ENCODE data around the gene ZKSCAN4. TPM values are rescaled to one million over a fixed set of nuclear protein-coding genes. Genes with fewer than 3 reads are reported as not detected.

The ZKSCAN4 gene
- total RNA-seq, 3 donors from 2014 or later (not counting 1 experiment from before 2014, with no cell fraction given): 1.6 to 4.2 (median 2.9) TPM

- no peaks in the 10 kb centered on the region for H3K4me1 ChIP-seq (ENCODE audit: control insufficient read depth, insufficient read depth, low read length)
- no peak overlapping the region for H3K27ac ChIP-seq (ENCODE audit: low read length)
- no peak overlapping the region for H3K4me3 Mint-ChIP-seq
- DNase-seq (no peak), ATAC-seq (no peak)
- H3K36me3 ChIP-seq (ENCODE audit: control insufficient read depth, insufficient read depth, low read length): no peaks in the 10 kb centered on the region
- peaks cover 13% of the 10 kb centered on the region for H3K9me3 ChIP-seq (ENCODE audit: control insufficient read depth, insufficient read depth, low read length)
- intact Hi-C loops (cut with micrococcal nuclease): no loop called here
- H3K36me3 Mint-ChIP-seq: peaks cover 20% of the 10 kb centered on the region
- H3K9me3 Mint-ChIP-seq: peaks cover 7 to 12% of the 10 kb centered on the region in 2 donors
- peaks cover 37 to 84% of the 10 kb centered on the region in 2 donors for H3K27me3 Mint-ChIP-seq (ENCODE audit: low read depth in 2 of 2)
- H3K27me3 ChIP-seq (ENCODE audit: control insufficient read depth, insufficient read depth, low read length): peaks cover 19% of the 10 kb centered on the region
- WGBS (ENCODE audit: insufficient coverage): 89% methylated on average over 1 of the region's 1 CpG
- no peak overlapping the region for H3K27ac Mint-ChIP-seq
- no peaks in the 10 kb centered on the region for H3K4me1 Mint-ChIP-seq
- TF ChIP-seq, protein P1, sequence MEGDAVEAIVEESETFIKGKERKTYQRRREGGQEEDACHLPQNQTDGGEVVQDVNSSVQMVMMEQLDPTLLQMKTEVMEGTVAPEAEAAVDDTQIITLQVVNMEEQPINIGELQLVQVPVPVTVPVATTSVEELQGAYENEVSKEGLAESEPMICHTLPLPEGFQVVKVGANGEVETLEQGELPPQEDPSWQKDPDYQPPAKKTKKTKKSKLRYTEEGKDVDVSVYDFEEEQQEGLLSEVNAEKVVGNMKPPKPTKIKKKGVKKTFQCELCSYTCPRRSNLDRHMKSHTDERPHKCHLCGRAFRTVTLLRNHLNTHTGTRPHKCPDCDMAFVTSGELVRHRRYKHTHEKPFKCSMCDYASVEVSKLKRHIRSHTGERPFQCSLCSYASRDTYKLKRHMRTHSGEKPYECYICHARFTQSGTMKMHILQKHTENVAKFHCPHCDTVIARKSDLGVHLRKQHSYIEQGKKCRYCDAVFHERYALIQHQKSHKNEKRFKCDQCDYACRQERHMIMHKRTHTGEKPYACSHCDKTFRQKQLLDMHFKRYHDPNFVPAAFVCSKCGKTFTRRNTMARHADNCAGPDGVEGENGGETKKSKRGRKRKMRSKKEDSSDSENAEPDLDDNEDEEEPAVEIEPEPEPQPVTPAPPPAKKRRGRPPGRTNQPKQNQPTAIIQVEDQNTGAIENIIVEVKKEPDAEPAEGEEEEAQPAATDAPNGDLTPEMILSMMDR (IDR thresholded peaks at IDR 0.05): no peak
- no peak overlapping the region for H3K4me3 ChIP-seq (ENCODE audit: low read length)
Observed at GRCh38 chr6:28200020-28200419, 52.0 kb downstream of the ZKSCAN4 start.

Other genes starting within 250 kb of the ZKSCAN4 start
- gene ZNF165, start 171.7 kb downstream of the ZKSCAN4 start, total RNA-seq: 1 to 10 TPM in 1 of 3 donors, under 1 TPM in 2; 0.61 to 2.2 (median 0.85) TPM
- gene ZSCAN16, start 127.7 kb downstream of the ZKSCAN4 start, total RNA-seq: 1 to 10 TPM; 7.7 to 9.1 (median 7.8) TPM
- 10 to 100 TPM; 38.0 to 42.5 (median 39.2) TPM for gene ZKSCAN8, start 110.4 kb downstream of the ZKSCAN4 start, total RNA-seq
- gene ZSCAN9, start 27.0 kb downstream of the ZKSCAN4 start, total RNA-seq: 10 to 100 TPM; 17.7 to 20.0 (median 18.7) TPM
- gene NKAPL, start 7.0 kb upstream of the ZKSCAN4 start, total RNA-seq: under 1 TPM in 2 of 3 donors, not detected in 1; 0.31 to 0.36 TPM
- 10 to 100 TPM; 13.7 to 24.4 (median 15.4) TPM for gene ZSCAN26, start 14.9 kb upstream of the ZKSCAN4 start, total RNA-seq
- 1 to 10 TPM; 1.1 to 1.5 (median 1.1) TPM for gene PGBD1, start 29.3 kb upstream of the ZKSCAN4 start, total RNA-seq
- gene ZSCAN31, start 83.9 kb upstream of the ZKSCAN4 start, total RNA-seq: 1 to 10 TPM in 1 of 3 donors, under 1 TPM in 2; 0.65 to 2.2 (median 0.72) TPM
- 1 to 10 TPM; 3.1 to 6.0 (median 4.7) TPM for gene ZKSCAN3, start 97.7 kb upstream of the ZKSCAN4 start, total RNA-seq
- gene ZSCAN12, start 147.5 kb upstream of the ZKSCAN4 start, total RNA-seq: 1 to 10 TPM; 3.5 to 4.9 (median 3.9) TPM
- gene ZSCAN23, start 191.2 kb upstream of the ZKSCAN4 start, total RNA-seq: under 1 TPM in 2 of 3 donors, not detected in 1; 0.36 to 0.55 TPM

Data from natural killer cell (primary cell).